ENCODE results near the gene MIER1.

- TF ChIP-seq, protein P1, sequence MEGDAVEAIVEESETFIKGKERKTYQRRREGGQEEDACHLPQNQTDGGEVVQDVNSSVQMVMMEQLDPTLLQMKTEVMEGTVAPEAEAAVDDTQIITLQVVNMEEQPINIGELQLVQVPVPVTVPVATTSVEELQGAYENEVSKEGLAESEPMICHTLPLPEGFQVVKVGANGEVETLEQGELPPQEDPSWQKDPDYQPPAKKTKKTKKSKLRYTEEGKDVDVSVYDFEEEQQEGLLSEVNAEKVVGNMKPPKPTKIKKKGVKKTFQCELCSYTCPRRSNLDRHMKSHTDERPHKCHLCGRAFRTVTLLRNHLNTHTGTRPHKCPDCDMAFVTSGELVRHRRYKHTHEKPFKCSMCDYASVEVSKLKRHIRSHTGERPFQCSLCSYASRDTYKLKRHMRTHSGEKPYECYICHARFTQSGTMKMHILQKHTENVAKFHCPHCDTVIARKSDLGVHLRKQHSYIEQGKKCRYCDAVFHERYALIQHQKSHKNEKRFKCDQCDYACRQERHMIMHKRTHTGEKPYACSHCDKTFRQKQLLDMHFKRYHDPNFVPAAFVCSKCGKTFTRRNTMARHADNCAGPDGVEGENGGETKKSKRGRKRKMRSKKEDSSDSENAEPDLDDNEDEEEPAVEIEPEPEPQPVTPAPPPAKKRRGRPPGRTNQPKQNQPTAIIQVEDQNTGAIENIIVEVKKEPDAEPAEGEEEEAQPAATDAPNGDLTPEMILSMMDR (IDR thresholded peaks at IDR 0.05) = no peak
- no peak for TF ChIP-seq POLR2A (IDR thresholded peaks at IDR 0.05)
These were observed 16.2 kb downstream of the MIER1 start for GRCh38 chr1:66940981-66941380.

Data from upper lobe of left lung (tissue), 4 donors.